Measurements from ENCODE around the gene EGLN2.
"Not testable (repeated sequence)": the region's sequence is repeated elsewhere in the genome, so short reads cannot be mapped to it uniquely, and the experiment has no call there.

Gene EGLN2

DNA sequence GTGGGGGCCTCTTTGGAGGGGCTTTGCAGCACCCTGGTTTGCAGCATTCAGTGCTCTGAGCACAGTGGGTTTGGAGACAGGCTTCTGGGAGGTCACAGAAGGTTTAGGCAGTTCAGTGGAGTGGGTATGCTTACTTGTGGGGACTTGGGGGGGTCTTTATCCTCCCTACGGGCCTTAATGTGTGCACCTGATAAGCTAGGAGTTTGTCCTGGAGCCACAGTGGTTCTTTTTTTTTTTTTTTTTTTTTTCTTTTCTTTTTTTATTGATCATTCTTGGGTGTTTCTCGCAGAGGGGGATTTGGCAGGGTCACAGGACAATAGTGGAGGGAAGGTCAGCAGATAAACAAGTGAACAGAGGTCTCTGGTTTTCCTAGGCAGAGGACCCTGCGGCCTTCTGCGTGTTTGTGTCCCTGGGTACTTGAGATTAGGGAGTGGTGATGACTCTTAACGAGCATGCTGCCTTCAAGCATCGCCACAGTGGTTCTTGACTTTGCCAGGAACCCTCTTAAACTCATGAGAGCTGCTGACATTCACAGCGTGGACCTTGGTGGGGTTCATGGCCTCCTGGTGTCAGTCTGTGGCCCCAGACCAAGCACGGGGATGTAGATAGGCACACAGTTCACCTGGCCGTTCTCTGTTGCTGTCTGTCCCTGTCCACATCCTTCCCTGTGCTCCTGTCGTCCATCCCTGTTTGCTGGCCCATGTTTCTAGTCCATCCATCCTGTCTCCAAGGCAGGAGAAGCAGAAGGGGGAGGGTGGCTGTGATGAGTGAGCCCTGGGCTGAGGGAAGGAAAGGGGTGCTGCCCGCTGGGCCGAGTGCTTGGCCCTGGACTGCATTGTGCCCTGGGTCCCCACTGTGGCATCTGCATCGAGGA is 2.7 kb downstream of the EGLN2 start:
- in situ Hi-C loops (cut with MboI; ENCODE audit: low sequenced_read_pairs), result no loop called here

DNA sequence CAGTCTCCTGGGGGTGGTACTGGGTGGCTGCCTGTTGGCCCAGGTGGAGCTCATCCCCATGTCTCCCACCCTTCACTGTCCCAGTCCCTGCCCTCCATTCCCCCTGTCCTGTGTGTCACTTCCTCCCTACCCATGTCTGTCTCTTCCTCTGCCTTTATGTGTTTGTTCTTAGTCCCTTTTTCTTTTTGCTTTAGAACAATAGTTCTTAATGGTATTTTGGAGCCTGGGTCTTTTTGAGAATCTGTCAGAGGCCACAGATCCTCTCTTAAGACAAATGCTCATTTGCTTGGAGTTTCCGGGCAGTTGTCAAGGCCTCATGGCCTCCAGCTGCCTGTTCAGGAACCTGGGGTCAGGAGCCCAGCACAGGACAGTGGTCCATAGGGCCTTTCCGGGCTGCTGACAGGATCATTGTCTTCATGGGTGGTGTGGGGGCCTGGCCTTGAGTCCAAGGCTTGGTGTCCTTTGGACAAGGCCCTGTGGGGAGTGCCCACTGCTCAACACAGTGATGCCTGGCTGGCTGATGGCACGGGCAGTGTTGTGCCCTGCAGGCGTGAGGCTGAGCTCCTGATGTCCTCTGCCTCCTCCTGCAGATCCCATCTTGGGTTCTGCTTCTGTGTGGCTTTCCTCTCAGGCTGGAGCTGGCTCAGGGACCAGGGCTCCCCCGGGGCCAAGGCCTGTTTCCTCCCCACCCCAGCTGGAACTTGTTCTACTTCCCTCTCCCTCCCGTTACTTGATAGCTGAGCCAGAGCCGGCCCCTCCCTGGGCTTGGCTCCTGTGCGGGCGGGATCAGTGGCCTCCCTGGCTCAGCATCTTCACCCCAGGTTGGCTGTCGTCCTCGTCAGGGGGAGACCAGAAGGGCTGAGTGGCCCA is 3.5 kb downstream of the EGLN2 start:
- in situ Hi-C loops (cut with MboI; ENCODE audit: low sequenced_read_pairs), result no loop called here

GRCh38 chr19:40803170-40803856 is 4.3 kb downstream of the EGLN2 start:
- in situ Hi-C loops (cut with MboI; ENCODE audit: low sequenced_read_pairs), result no loop called here

DNA sequence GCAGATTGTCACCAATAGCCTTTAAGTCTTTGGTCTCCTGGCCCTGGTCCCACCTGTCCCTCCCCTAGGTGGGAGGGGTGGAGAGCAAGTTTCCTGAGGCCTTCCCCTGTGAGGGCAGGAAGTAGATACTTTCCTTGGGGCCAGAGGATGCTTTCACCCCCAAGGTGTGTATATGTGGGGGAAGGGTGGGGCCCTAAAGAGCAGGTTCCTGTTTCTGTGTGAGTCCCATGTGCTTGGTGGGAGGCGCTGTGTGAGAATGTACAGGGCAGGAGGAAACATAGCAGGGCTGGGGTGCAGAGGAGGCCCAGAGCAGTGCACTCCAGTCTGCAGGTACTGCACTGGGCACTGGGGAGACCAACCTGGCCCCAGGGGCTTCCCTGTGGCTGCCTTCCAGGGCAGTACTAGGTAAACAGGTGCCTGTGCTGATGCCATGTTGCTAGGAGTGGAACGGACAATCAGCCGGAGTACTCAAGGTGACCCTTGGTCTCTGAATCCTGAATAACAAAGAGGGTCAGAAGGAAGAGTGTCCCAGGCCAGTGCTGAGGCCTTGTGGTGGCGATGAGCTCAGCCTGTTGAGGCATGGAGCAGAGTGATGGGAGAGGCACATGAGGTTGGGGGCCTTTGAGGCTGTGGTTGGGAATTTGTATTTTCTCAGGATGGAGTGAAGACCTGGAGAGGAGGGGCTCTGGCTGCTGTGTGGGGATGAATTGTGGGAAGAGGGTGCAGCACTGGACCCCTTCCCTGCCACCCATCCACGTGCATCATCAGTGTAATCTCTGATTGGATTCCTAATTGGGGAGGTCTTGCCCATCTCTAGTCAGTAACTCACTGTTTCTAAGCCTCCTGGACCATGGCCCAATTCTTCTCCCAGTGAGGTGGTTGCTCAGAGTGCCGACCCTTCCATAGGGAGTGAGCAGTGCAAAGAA is 5.1 kb downstream of the EGLN2 start:
- in situ Hi-C loops (cut with MboI; ENCODE audit: low sequenced_read_pairs), result no loop called here

- in situ Hi-C loops (cut with MboI; ENCODE audit: low sequenced_read_pairs), result no loop called here
Measured at GRCh38 chr19:40804783-40805242, 5.8 kb downstream of the EGLN2 start.

DNA sequence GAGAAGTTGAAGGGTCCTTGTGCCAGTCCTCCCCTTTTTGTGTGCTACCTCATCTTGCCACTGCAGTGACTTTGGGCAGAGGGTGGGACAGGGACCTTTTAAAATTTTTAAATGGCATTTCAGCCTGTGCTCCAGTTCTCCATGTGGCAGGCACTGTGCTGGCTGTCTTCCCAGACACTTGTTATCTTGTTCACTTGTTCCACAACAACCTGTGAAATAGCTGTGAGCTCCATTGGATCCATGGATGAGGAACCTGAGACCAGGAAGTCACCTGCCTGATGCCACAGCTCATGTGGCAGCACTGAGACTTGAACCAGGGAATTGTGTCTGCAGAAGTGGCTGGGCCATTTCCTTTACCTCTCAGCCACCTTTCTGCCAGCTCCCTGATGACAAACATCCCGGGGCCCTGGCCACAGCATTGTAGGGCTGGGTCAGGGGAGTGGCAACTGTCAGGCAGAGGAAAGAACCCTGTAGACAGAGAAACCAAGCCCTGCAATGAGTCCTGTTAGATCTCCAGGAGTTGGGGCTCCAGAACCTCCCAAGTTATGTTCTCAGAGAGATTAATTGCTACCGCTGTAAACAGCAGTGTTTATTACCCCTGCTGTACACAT is 6.4 kb downstream of the EGLN2 start:
- in situ Hi-C loops (cut with MboI; ENCODE audit: low sequenced_read_pairs), result no loop called here

GRCh38 chr19:40806423-40807146 is 7.6 kb downstream of the EGLN2 start:
- in situ Hi-C loops (cut with MboI; ENCODE audit: low sequenced_read_pairs), result no loop called here

- in situ Hi-C loops (cut with MboI; ENCODE audit: low sequenced_read_pairs), result no loop called here
Measured at GRCh38 chr19:40807147-40808020, 8.4 kb downstream of the EGLN2 start.

GRCh38 chr19:40808021-40808325 is 9.0 kb downstream of the EGLN2 start:
- in situ Hi-C loops (cut with MboI; ENCODE audit: low sequenced_read_pairs), result no loop called here

DNA sequence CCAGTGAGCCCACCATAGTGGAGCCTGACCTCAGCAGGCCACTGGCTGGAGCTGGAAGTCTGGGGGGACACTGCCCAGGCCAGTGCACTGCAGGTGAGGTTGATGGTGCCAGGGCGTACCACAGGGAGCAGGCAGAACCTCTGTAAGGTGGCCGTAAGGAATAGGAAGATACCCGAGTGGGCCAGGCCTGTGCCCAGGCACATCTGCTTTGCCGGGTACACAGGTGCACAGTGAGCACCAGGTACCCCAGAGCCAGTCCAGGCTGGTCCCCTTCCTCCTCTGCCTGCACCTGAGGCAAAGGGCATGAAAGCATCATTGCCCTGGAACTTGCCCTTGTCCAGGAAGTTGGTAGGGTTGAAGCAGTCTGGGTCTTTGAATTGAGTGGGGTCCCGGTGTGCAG is 9.5 kb downstream of the EGLN2 start:
- in situ Hi-C loops (cut with MboI; ENCODE audit: low sequenced_read_pairs), result no loop called here

GRCh38 chr19:40809358-40810086 is 10.5 kb downstream of the EGLN2 start:
- in situ Hi-C loops (cut with MboI; ENCODE audit: low sequenced_read_pairs), result no loop called here

DNA sequence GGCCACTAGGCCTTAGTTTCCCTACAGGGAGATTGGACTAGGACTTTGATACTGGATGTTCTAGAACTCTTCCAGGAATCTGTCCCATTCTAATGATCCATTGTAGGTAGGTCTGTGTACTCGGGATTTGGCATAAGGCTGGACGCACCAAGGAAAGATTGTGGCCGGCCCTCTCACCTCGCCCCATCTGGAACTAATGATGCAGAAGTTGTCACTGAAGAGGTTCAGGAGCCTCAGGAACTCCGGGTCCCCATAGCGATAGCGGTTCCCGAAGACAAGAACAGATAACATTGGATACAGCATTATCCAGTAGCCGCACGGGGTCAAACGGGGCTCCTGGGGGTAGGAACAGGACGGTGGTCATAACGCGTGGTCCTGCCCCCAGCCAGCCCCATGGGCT is 11.2 kb downstream of the EGLN2 start:
- in situ Hi-C loops (cut with MboI; ENCODE audit: low sequenced_read_pairs), result no loop called here

GRCh38 chr19:40810649-40811408 is 11.8 kb downstream of the EGLN2 start:
- in situ Hi-C loops (cut with MboI; ENCODE audit: low sequenced_read_pairs), result not testable (repeated sequence)

DNA sequence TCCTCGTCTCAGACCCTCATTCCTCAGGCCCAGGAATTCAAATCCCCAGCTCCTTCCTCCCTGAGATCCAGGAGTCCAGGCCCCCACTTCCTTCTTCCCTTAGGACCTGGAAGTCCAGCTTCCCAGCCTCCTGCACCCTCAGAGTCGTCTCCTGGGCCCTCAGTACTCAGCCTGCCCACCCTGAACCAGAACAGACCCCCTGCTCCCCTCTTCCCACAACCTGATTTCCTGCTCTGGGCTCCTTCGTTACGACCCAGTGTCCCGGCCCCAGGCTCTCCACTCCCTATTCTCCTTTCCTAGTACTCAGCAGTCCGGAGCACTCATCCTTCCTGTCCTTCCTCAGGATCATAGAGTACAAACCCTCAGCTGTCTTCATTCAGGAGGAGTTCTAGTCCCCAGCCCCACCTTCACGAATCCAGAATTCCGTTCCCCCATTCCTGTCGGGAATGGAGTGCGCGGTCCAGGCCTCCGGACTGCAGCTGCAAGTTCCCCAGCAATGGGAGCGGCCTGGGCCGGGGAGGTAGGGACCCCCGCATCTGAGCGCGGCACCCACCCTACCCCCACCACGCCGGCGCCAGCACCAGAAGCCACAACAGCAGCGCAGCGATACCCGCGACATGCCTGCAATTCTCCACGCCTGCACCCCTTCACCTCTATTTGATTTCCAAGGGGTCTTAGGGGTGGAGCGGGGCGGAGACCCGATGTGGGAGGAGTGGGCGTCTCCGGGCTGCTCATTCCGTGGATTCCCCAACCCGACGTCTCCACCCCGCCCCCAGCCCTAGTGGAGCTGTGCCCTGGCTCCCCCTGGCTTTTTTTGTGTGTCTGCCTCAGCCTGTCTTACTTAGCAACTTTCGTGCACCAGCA is 12.7 kb downstream of the EGLN2 start:
- in situ Hi-C loops (cut with MboI; ENCODE audit: low sequenced_read_pairs), result no loop called here

GRCh38 chr19:40812571-40812970 is 13.6 kb downstream of the EGLN2 start:
- in situ Hi-C loops (cut with MboI; ENCODE audit: low sequenced_read_pairs), result not testable (repeated sequence)

GRCh38 chr19:40813182-40813581 is 14.2 kb downstream of the EGLN2 start:
- in situ Hi-C loops (cut with MboI; ENCODE audit: low sequenced_read_pairs), result no loop called here

Data from HL-60/S4 treated with retinoic acid at 250 ng/mL for 4 days and 3 days (cell line).